ENCODE measurements around the gene TREX2. TPM values are rescaled to one million over a fixed set of nuclear protein-coding genes. Genes with fewer than 3 reads are reported as not detected.

Gene TREX2
- total and polyA plus RNA-seq, 2 donors: 0.38 to 1.2 TPM

- WGBS: 97% methylated on average over 9 of the region's 9 CpGs
- Histone ChIP-seq H3K27ac (ENCODE audit: low read depth in 1 of 2, low read length in 1 of 2) (no peak overlapping the region), H3K36me3 (ENCODE audit: control insufficient read depth in 2 of 2, insufficient read depth in 2 of 2, low read length in 1 of 2) (no peaks in the 10 kb centered on the region), H3K27me3 (ENCODE audit: control insufficient read depth in 2 of 2, insufficient read depth in 1 of 2, low read length in 1 of 2) (peaks cover 0 to 11% of the 10 kb centered on the region in 2 donors), H3K4me1 (ENCODE audit: control insufficient read depth in 2 of 2, insufficient read depth in 2 of 2, low read length in 2 of 2) (peaks cover 3 to 19% of the 10 kb centered on the region in 2 donors), H3K9me3 (ENCODE audit: control insufficient read depth in 2 of 2, insufficient read depth in 1 of 2, low read length in 1 of 2) (no peaks in the 10 kb centered on the region), H3K4me3 (ENCODE audit: low read length in 2 of 2) (no peak overlapping the region)
- DNase-seq (ENCODE audit: low read depth in 6 of 9, low spot score in 9 of 9): no peak
These were observed 32.0 kb upstream of the TREX2 start for GRCh38 chrX:153477901-153478300.

- H3K27ac ChIP-seq (ENCODE audit: low read depth in 1 of 2, low read length in 1 of 2): no peak overlapping the region
- 92% methylated on average over 11 of the region's 11 CpGs for WGBS
These were observed 31.6 kb upstream of the TREX2 start for GRCh38 chrX:153477364-153477857.

GRCh38 chrX:153476666-153477363 lies 31.0 kb upstream of the TREX2 start:
- no peak for DNase-seq (ENCODE audit: low read depth in 6 of 9, low spot score in 9 of 9)
- Histone ChIP-seq H3K27ac (ENCODE audit: low read depth in 1 of 2, low read length in 1 of 2) (no peak overlapping the region), H3K4me1 (ENCODE audit: control insufficient read depth in 2 of 2, insufficient read depth in 2 of 2, low read length in 2 of 2) (peaks cover 3 to 19% of the 10 kb centered on the region in 2 donors), H3K4me3 (ENCODE audit: low read length in 2 of 2) (no peak overlapping the region), H3K27me3 (ENCODE audit: control insufficient read depth in 2 of 2, insufficient read depth in 1 of 2, low read length in 1 of 2) (peaks cover 0 to 11% of the 10 kb centered on the region in 2 donors), H3K36me3 (ENCODE audit: control insufficient read depth in 2 of 2, insufficient read depth in 2 of 2, low read length in 1 of 2) (no peaks in the 10 kb centered on the region), H3K9me3 (ENCODE audit: control insufficient read depth in 2 of 2, insufficient read depth in 1 of 2, low read length in 1 of 2) (no peaks in the 10 kb centered on the region)
- 92% methylated on average over 16 of the region's 16 CpGs for WGBS

More at GRCh38 chrX:153477364-153477857, 31.6 kb upstream of the TREX2 start:
- Histone ChIP-seq H3K9me3 (ENCODE audit: control insufficient read depth in 2 of 2, insufficient read depth in 1 of 2, low read length in 1 of 2) (no peaks in the 10 kb centered on the region), H3K36me3 (ENCODE audit: control insufficient read depth in 2 of 2, insufficient read depth in 2 of 2, low read length in 1 of 2) (no peaks in the 10 kb centered on the region), H3K4me1 (ENCODE audit: control insufficient read depth in 2 of 2, insufficient read depth in 2 of 2, low read length in 2 of 2) (peaks cover 3 to 19% of the 10 kb centered on the region in 2 donors), H3K4me3 (ENCODE audit: low read length in 2 of 2) (no peak overlapping the region), H3K27me3 (ENCODE audit: control insufficient read depth in 2 of 2, insufficient read depth in 1 of 2, low read length in 1 of 2) (peaks cover 0 to 11% of the 10 kb centered on the region in 2 donors)
- DNase-seq (ENCODE audit: low read depth in 6 of 9, low spot score in 9 of 9): no peak

- peaks cover 3 to 26% of the 10 kb centered on the region in 2 donors for H3K4me1 ChIP-seq (ENCODE audit: control insufficient read depth in 2 of 2, insufficient read depth in 2 of 2, low read length in 2 of 2)
- DNase-seq (ENCODE audit: low read depth in 6 of 9, low spot score in 9 of 9): no peak
- no peak overlapping the region for H3K4me3 ChIP-seq (ENCODE audit: low read length in 2 of 2)
- no peaks in the 10 kb centered on the region for H3K9me3 ChIP-seq (ENCODE audit: control insufficient read depth in 2 of 2, insufficient read depth in 1 of 2, low read length in 1 of 2)
- no peaks in the 10 kb centered on the region for H3K36me3 ChIP-seq (ENCODE audit: control insufficient read depth in 2 of 2, insufficient read depth in 2 of 2, low read length in 1 of 2)
- peaks cover 0 to 11% of the 10 kb centered on the region in 2 donors for H3K27me3 ChIP-seq (ENCODE audit: control insufficient read depth in 2 of 2, insufficient read depth in 1 of 2, low read length in 1 of 2)
- H3K27ac ChIP-seq (ENCODE audit: low read depth in 1 of 2, low read length in 1 of 2): no peak overlapping the region
- 93% methylated on average over 11 of the region's 11 CpGs for WGBS
These were observed 30.0 kb upstream of the TREX2 start for GRCh38 chrX:153475751-153476281.

GRCh38 chrX:153475271-153475670 lies 29.4 kb upstream of the TREX2 start:
- no peaks in the 10 kb centered on the region for H3K9me3 ChIP-seq (ENCODE audit: control insufficient read depth in 2 of 2, insufficient read depth in 1 of 2, low read length in 1 of 2)
- WGBS: 97% methylated on average over 7 of the region's 7 CpGs
- no peak overlapping the region for H3K27ac ChIP-seq (ENCODE audit: low read depth in 1 of 2, low read length in 1 of 2)
- H3K27me3 ChIP-seq (ENCODE audit: control insufficient read depth in 2 of 2, insufficient read depth in 1 of 2, low read length in 1 of 2): peaks cover 0 to 11% of the 10 kb centered on the region in 2 donors
- no peak overlapping the region for H3K4me3 ChIP-seq (ENCODE audit: low read length in 2 of 2)
- no peak for DNase-seq (ENCODE audit: low read depth in 6 of 9, low spot score in 9 of 9)
- peaks cover 3 to 26% of the 10 kb centered on the region in 2 donors for H3K4me1 ChIP-seq (ENCODE audit: control insufficient read depth in 2 of 2, insufficient read depth in 2 of 2, low read length in 2 of 2)
- no peaks in the 10 kb centered on the region for H3K36me3 ChIP-seq (ENCODE audit: control insufficient read depth in 2 of 2, insufficient read depth in 2 of 2, low read length in 1 of 2)

GRCh38 chrX:153474718-153475117 lies 28.9 kb upstream of the TREX2 start:
- no peak overlapping the region for H3K27ac ChIP-seq (ENCODE audit: low read depth in 1 of 2, low read length in 1 of 2)
- peak overlapping the region in 1 of 2 donors; percentile 29 for H3K4me3 ChIP-seq (ENCODE audit: low read length in 2 of 2)
- H3K4me1 ChIP-seq (ENCODE audit: control insufficient read depth in 2 of 2, insufficient read depth in 2 of 2, low read length in 2 of 2): peaks cover 6 to 30% of the 10 kb centered on the region in 2 donors
- WGBS: 3% methylated on average over 52 of the region's 59 CpGs
- no peaks in the 10 kb centered on the region for H3K36me3 ChIP-seq (ENCODE audit: control insufficient read depth in 2 of 2, insufficient read depth in 2 of 2, low read length in 1 of 2)
- no peaks in the 10 kb centered on the region for H3K9me3 ChIP-seq (ENCODE audit: control insufficient read depth in 2 of 2, insufficient read depth in 1 of 2, low read length in 1 of 2)
- peaks cover 0 to 11% of the 10 kb centered on the region in 2 donors for H3K27me3 ChIP-seq (ENCODE audit: control insufficient read depth in 2 of 2, insufficient read depth in 1 of 2, low read length in 1 of 2)
- DNase-seq (ENCODE audit: low read depth in 6 of 9, low spot score in 9 of 9): peak in 3 of 9 donors; percentile 30 to 56 (median 38)

- DNase-seq (ENCODE audit: low read depth in 6 of 9, low spot score in 9 of 9): peak in 1 of 9 donors; percentile 23
- no peaks in the 10 kb centered on the region for H3K36me3 ChIP-seq (ENCODE audit: control insufficient read depth in 2 of 2, insufficient read depth in 2 of 2, low read length in 1 of 2)
- no peak overlapping the region for H3K4me3 ChIP-seq (ENCODE audit: low read length in 2 of 2)
- no peak overlapping the region for H3K27ac ChIP-seq (ENCODE audit: low read depth in 1 of 2, low read length in 1 of 2)
- 83% methylated on average over 10 of the region's 10 CpGs for WGBS
- H3K27me3 ChIP-seq (ENCODE audit: control insufficient read depth in 2 of 2, insufficient read depth in 1 of 2, low read length in 1 of 2): peaks cover 0 to 11% of the 10 kb centered on the region in 2 donors
- H3K4me1 ChIP-seq (ENCODE audit: control insufficient read depth in 2 of 2, insufficient read depth in 2 of 2, low read length in 2 of 2): peaks cover 9 to 33% of the 10 kb centered on the region in 2 donors
- no peaks in the 10 kb centered on the region for H3K9me3 ChIP-seq (ENCODE audit: control insufficient read depth in 2 of 2, insufficient read depth in 1 of 2, low read length in 1 of 2)
These were observed 28.4 kb upstream of the TREX2 start for GRCh38 chrX:153474266-153474665.

GRCh38 chrX:153473126-153473525 lies 27.3 kb upstream of the TREX2 start:
- peaks cover 9 to 37% of the 10 kb centered on the region in 2 donors for H3K4me1 ChIP-seq (ENCODE audit: control insufficient read depth in 2 of 2, insufficient read depth in 2 of 2, low read length in 2 of 2)
- WGBS: 92% methylated on average over 10 of the region's 10 CpGs
- no peak overlapping the region for H3K27ac ChIP-seq (ENCODE audit: low read depth in 1 of 2, low read length in 1 of 2)
- no peaks in the 10 kb centered on the region for H3K9me3 ChIP-seq (ENCODE audit: control insufficient read depth in 2 of 2, insufficient read depth in 1 of 2, low read length in 1 of 2)
- H3K4me3 ChIP-seq (ENCODE audit: low read length in 2 of 2): no peak overlapping the region
- H3K27me3 ChIP-seq (ENCODE audit: control insufficient read depth in 2 of 2, insufficient read depth in 1 of 2, low read length in 1 of 2): peaks cover 0 to 11% of the 10 kb centered on the region in 2 donors
- no peak for DNase-seq (ENCODE audit: low read depth in 6 of 9, low spot score in 9 of 9)
- H3K36me3 ChIP-seq (ENCODE audit: control insufficient read depth in 2 of 2, insufficient read depth in 2 of 2, low read length in 1 of 2): peaks cover 0 to 4% of the 10 kb centered on the region in 2 donors

- no peaks in the 10 kb centered on the region for H3K9me3 ChIP-seq (ENCODE audit: control insufficient read depth in 2 of 2, insufficient read depth in 1 of 2, low read length in 1 of 2)
- H3K36me3 ChIP-seq (ENCODE audit: control insufficient read depth in 2 of 2, insufficient read depth in 2 of 2, low read length in 1 of 2): peaks cover 0 to 4% of the 10 kb centered on the region in 2 donors
- peaks cover 9 to 35% of the 10 kb centered on the region in 2 donors for H3K4me1 ChIP-seq (ENCODE audit: control insufficient read depth in 2 of 2, insufficient read depth in 2 of 2, low read length in 2 of 2)
- peaks cover 0 to 11% of the 10 kb centered on the region in 2 donors for H3K27me3 ChIP-seq (ENCODE audit: control insufficient read depth in 2 of 2, insufficient read depth in 1 of 2, low read length in 1 of 2)
- DNase-seq (ENCODE audit: low read depth in 6 of 9, low spot score in 9 of 9): no peak
- H3K27ac ChIP-seq (ENCODE audit: low read depth in 1 of 2, low read length in 1 of 2): no peak overlapping the region
- no peak overlapping the region for H3K4me3 ChIP-seq (ENCODE audit: low read length in 2 of 2)
- 94% methylated on average over 11 of the region's 11 CpGs for WGBS
These were observed 25.9 kb upstream of the TREX2 start for GRCh38 chrX:153471663-153472280.

All from thymus (tissue), 11 donors.